GM23248 (cell line): ENCODE measurements around the gene KCNN3. TPM values are rescaled to one million over a fixed set of nuclear protein-coding genes. Genes with fewer than 3 reads are reported as not detected.
A peak's percentile ranks its signal among the peaks of the same experiment; 100 is the strongest.

Source experiments
- DNase-seq: peaks from one replicate; pipeline ENCODE4 v3.0.0-alpha.2; 2015
- H2AFZ ChIP-seq: fragments of 200-600 bp; sonication (generic); 2 replicates; pipeline ENCODE4 v1.6.1; 2016; ENCODE audit warnings: antibody characterized with exemption
- H3F3A ChIP-seq: fragments of 200-600 bp; sonication (generic); 2 replicates; pipeline ENCODE4 v1.6.1; 2016; ENCODE audit warnings: mild to moderate bottlenecking, antibody characterized with exemption, mixed run types; ENCODE audit not compliant: insufficient read depth
- H3K27ac ChIP-seq: fragments of 200-600 bp; sonication (generic); 2 replicates; pipeline ENCODE4 v1.5.1; 2016; ENCODE audit warnings: mild to moderate bottlenecking
- H3K27me3 ChIP-seq: fragments of 200-600 bp; sonication (generic); replicated peaks from 2 replicates; pipeline ENCODE4 v1.6.1; 2016; ENCODE audit warnings: mild to moderate bottlenecking; ENCODE audit not compliant: insufficient read depth
- H3K36me3 ChIP-seq: fragments of 200-600 bp; sonication (generic); 2 replicates; pipeline ENCODE4 v1.6.1; 2016; ENCODE audit warnings: low read depth, mild to moderate bottlenecking
- H3K4me1 ChIP-seq: fragments of 200-600 bp; sonication (generic); 2 replicates; pipeline ENCODE4 v1.6.1; 2016; ENCODE audit warnings: mild to moderate bottlenecking; ENCODE audit not compliant: insufficient read depth
- H3K4me2 ChIP-seq: fragments of 200-600 bp; sonication (generic); one replicate; pipeline ENCODE4 v1.6.1; 2016; ENCODE audit warnings: mild to moderate bottlenecking; ENCODE audit not compliant: unreplicated experiment
- H3K4me3 ChIP-seq: fragments of 200-600 bp; sonication (generic); 2 replicates; pipeline ENCODE4 v1.5.1; 2016; ENCODE audit warnings: mild to moderate bottlenecking
- H3K79me2 ChIP-seq: fragments of 200-600 bp; sonication (generic); 2 replicates; pipeline ENCODE4 v1.6.1; 2016; ENCODE audit warnings: mild to moderate bottlenecking; ENCODE audit not compliant: insufficient read depth
- H3K9ac ChIP-seq: fragments of 200-600 bp; sonication (generic); 2 replicates; pipeline ENCODE4 v1.6.1; 2016; ENCODE audit warnings: mild to moderate bottlenecking
- H3K9me2 ChIP-seq: fragments of 200-600 bp; sonication (generic); 2 replicates; pipeline ENCODE4 v1.6.1; 2016; ENCODE audit warnings: mixed run types, mild to moderate bottlenecking, moderate library complexity; ENCODE audit not compliant: insufficient read depth
- H3K9me3 ChIP-seq: fragments of 200-600 bp; sonication (generic); one replicate; pipeline ENCODE4 v1.6.1; 2017; ENCODE audit warnings: low read depth
- H4K20me1 ChIP-seq: fragments of 200-600 bp; sonication (generic); 2 replicates; pipeline ENCODE4 v1.6.0; 2016; ENCODE audit not compliant: insufficient read depth
- EZH2 ChIP-seq: fragments of 200-600 bp; sonication (generic); IDR thresholded peaks from 2 replicates; pipeline ENCODE4 v1.6.1; 2018; ENCODE audit warnings: antibody characterized with exemption, mild to moderate bottlenecking; ENCODE audit not compliant: insufficient read depth, poor library complexity, severe bottlenecking
- EZH2phosphoT487 ChIP-seq: fragments of 200-600 bp; sonication (generic); IDR thresholded peaks from 2 replicates; pipeline ENCODE4 v1.6.1; 2018; ENCODE audit warnings: antibody characterized with exemption, moderate library complexity, mild to moderate bottlenecking, low read depth; ENCODE audit not compliant: insufficient read depth
- WGBS, 2 experiments: methylation state at CpG; one replicate each; pipeline ENCODE4 v1.1.6; 2015 to 2017; ENCODE audit warnings: low lambda C conversion rate in 2 of 2, low coverage in 1 of 2; ENCODE audit errors: missing lambda C conversion rate in 2 of 2; 5-methylcytosine and 5-hydroxymethylcytosine counted together
- in situ Hi-C: fragments of 300-500 bp; cut with MboI; formaldehyde crosslinking; loops from 2 replicates; pipeline ENCODE4 v1.15.0; 2020
- polyA plus RNA-seq: library from polyadenylated mRNA; unstranded; fragments of >200 nt; fragmentation: Nextera tagmentation; extraction: Ambion mirVana; gene quantifications from 2 replicates; pipeline ENCODE4 v1.2.1, GENCODE V29; 2016
- total RNA-seq: library from RNA; depleted of rRNA; stranded (reverse); fragments of >200 nt; shearing (Covaris generic); gene quantifications from 2 replicates; pipeline ENCODE4 v1.2.3, GENCODE V29; 2014

The KCNN3 gene
- total and polyA plus RNA-seq, 2 experiments from 2014 or later = not detected

GRCh38 chr1:154873321-154873950 is 3.4 kb upstream of the KCNN3 start:
- H3K9me3 ChIP-seq = no peaks in the 10 kb centered on the region
- H2AFZ ChIP-seq = no peak overlapping the region
- in situ Hi-C loops = no loop called here
- H3K79me2 ChIP-seq = no peaks in the 10 kb centered on the region
- H3K9ac ChIP-seq = no peak overlapping the region
- no peaks in the 10 kb centered on the region for H3F3A ChIP-seq
- no peaks in the 10 kb centered on the region for H3K36me3 ChIP-seq
- no peak overlapping the region for H3K4me2 ChIP-seq
- H4K20me1 ChIP-seq = no peaks in the 10 kb centered on the region
- peaks cover 49% of the 10 kb centered on the region for H3K27me3 ChIP-seq
- DNase-seq = no peak
- no peak overlapping the region for H3K4me3 ChIP-seq
- no peaks in the 10 kb centered on the region for H3K9me2 ChIP-seq
- no peak for TF ChIP-seq EZH2
- TF ChIP-seq EZH2phosphoT487 = no peak
- peaks cover 15% of the 10 kb centered on the region for H3K4me1 ChIP-seq
- H3K27ac ChIP-seq = no peak overlapping the region
- 72 to 74% methylated on average over 9 of the region's 9 CpGs for WGBS, 2 experiments

DNA sequence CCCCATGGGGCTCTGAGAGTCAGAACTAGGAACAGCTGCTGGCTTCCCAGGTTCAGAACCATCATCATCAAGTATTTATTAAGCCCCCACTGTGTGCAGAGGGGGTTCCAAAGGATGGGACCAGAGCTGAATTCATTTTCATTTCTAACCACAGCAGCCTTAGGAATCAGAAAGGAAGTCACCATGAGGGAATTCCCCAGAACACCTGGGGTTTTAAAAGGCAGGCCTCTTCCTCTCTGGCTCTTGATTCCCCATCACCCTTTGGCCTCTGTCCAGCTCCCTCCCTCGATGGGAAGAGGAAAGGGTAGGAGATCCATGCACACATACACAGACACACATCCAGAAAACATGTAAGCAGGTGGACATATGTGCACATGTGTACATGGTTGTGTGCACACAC is 1.3 kb upstream of the KCNN3 start:
- no peak for TF ChIP-seq EZH2phosphoT487
- TF ChIP-seq EZH2 = no peak
- Histone ChIP-seq H3K36me3 (no peaks in the 10 kb centered on the region), H3K4me2 (no peak overlapping the region), H3K9ac (no peak overlapping the region), H3K27me3 (peaks cover 57% of the 10 kb centered on the region), H3K9me3 (no peaks in the 10 kb centered on the region), H3K79me2 (no peaks in the 10 kb centered on the region), H4K20me1 (no peaks in the 10 kb centered on the region), H3F3A (no peaks in the 10 kb centered on the region), H3K4me3 (no peak overlapping the region), H3K27ac (no peak overlapping the region), H3K9me2 (no peaks in the 10 kb centered on the region), H2AFZ (no peak overlapping the region), H3K4me1 (peaks cover 16% of the 10 kb centered on the region)
- in situ Hi-C loops = no loop called here
- DNase-seq = no peak
- WGBS, 2 experiments = 0% methylated on average over 1 of the region's 1 CpG

DNA sequence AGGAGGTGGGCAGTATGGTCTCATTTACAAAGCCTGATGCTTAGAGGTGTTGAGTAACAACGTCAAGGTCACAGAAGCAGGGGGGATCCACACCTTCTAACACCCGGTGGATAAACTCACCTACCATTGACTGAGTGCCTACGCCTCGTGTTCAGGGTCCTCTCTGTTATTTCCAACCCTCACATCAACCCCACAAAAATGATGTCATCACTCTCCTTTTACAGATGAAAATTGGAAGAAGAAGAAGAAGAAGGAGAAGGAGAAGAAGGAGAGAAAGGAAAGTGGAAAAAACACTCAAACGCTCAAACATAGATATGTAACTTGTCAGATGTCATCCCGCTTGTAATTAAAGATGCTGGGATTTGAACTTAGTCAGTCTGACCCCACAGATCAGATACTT is 653 bp upstream of the KCNN3 start:
- no peaks in the 10 kb centered on the region for H4K20me1 ChIP-seq
- no peaks in the 10 kb centered on the region for H3K79me2 ChIP-seq
- H2AFZ ChIP-seq = peak overlapping the region; percentile 71
- 37 to 41% methylated on average over 6 of the region's 6 CpGs for WGBS, 2 experiments
- in situ Hi-C loops = no loop called here
- peaks cover 54% of the 10 kb centered on the region for H3K27me3 ChIP-seq
- TF ChIP-seq EZH2 (no peak), EZH2phosphoT487 (no peak)
- peaks cover 16% of the 10 kb centered on the region for H3K4me1 ChIP-seq
- no peaks in the 10 kb centered on the region for H3K9me2 ChIP-seq
- H3F3A ChIP-seq = no peaks in the 10 kb centered on the region
- peak overlapping the region; percentile 50 for H3K4me2 ChIP-seq
- no peaks in the 10 kb centered on the region for H3K9me3 ChIP-seq
- no peaks in the 10 kb centered on the region for H3K36me3 ChIP-seq
- no peak overlapping the region for H3K27ac ChIP-seq
- H3K9ac ChIP-seq = no peak overlapping the region
- no peak for DNase-seq
- no peak overlapping the region for H3K4me3 ChIP-seq

DNA sequence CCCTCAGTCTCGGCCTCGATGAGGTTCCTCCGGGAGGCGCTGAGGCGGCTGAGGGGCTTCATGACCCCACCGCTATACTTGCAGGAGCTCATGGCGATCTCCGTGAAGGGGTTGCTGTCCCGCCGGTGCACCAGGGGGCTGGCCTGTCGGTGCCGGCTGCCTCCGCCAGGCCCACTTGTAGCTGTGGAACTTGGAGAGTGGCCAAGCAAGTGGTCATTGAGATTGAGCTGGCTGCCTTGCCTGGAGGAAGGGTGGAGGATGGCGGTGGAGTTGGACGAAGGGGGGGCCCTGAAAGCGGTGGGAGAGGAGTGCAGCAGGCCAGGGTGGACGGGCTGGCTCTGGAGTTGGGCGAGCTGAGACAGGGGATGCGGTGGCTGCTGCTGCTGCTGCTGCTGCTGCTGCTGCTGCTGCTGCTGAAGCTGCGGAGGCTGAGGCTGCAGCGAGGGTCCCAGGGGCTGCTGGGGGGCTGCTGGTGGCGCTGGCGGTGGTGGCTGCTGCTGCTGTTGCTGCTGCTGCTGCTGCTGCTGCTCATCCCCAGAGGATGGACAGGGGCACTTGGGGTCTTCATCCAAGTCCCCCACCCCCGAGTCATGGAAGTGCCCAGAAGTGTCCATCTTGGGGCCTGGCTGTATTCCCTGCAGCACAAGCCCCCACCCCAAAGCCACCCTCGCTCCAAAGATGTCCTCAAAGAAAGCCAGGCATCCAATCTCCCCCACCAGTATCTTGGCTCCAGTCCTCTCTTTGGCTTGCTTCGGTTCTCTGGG is 548 bp downstream of the KCNN3 start:
- TF ChIP-seq EZH2phosphoT487 (no peak), EZH2 (no peak)
- peaks cover 16% of the 10 kb centered on the region for H3K4me1 ChIP-seq
- no peak overlapping the region for H3K27ac ChIP-seq
- peaks cover 49% of the 10 kb centered on the region for H3K27me3 ChIP-seq
- H3K9ac ChIP-seq = no peak overlapping the region
- no peaks in the 10 kb centered on the region for H4K20me1 ChIP-seq
- H3K9me2 ChIP-seq = no peaks in the 10 kb centered on the region
- H2AFZ ChIP-seq = no peak overlapping the region
- 1 to 3% methylated on average over 21 to 25 of the region's 26 CpGs for WGBS, 2 experiments
- in situ Hi-C loops = no loop called here
- no peaks in the 10 kb centered on the region for H3F3A ChIP-seq
- no peaks in the 10 kb centered on the region for H3K36me3 ChIP-seq
- no peaks in the 10 kb centered on the region for H3K9me3 ChIP-seq
- H3K4me3 ChIP-seq = peak overlapping the region; percentile 32
- H3K79me2 ChIP-seq = no peaks in the 10 kb centered on the region
- H3K4me2 ChIP-seq = peak overlapping the region; percentile 62
- DNase-seq = peak; percentile 68
